ENCODE results near the gene PNN.

- no peak for TF ChIP-seq CTCF (IDR thresholded peaks at IDR 0.05)
- TF ChIP-seq POLR2A (IDR thresholded peaks at IDR 0.05), result no peak
- no peak for TF ChIP-seq POLR2AphosphoS5 (IDR thresholded peaks at IDR 0.05)
Observed at GRCh38 chr14:39140170-39140569, 34.9 kb upstream of the PNN start.

Data from gastroesophageal sphincter (tissue), 3 donors.